GM18502 (cell line): ENCODE data around the gene MLST8.

ENCODE experiments used
- ATAC-seq: cut with Tn5 transposase; IDR thresholded peaks from one replicate; pipeline ENCODE4 v1.9.1; 2021; ENCODE audit warnings: mild to moderate bottlenecking; ENCODE audit not compliant: unreplicated experiment, poor library complexity

MLST8 gene

GRCh38 chr16:2172688-2173335 is 32.4 kb upstream of the MLST8 start:
- no peak for ATAC-seq

GRCh38 chr16:2173366-2173765 is 31.9 kb upstream of the MLST8 start:
- no peak for ATAC-seq

GRCh38 chr16:2173916-2174315 is 31.3 kb upstream of the MLST8 start:
- no peak for ATAC-seq

GRCh38 chr16:2174396-2175131 is 30.7 kb upstream of the MLST8 start:
- no peak for ATAC-seq

- no peak for ATAC-seq
These were observed 29.8 kb upstream of the MLST8 start for GRCh38 chr16:2175454-2175853.

GRCh38 chr16:2176047-2176446 is 29.2 kb upstream of the MLST8 start:
- no peak for ATAC-seq

- no peak for ATAC-seq
These were observed 28.2 kb upstream of the MLST8 start for GRCh38 chr16:2177101-2177500.

- no peak for ATAC-seq
These were observed 27.7 kb upstream of the MLST8 start for GRCh38 chr16:2177561-2177960.

GRCh38 chr16:2178321-2179106 is 26.7 kb upstream of the MLST8 start:
- ATAC-seq, result no peak

- ATAC-seq, result no peak
These were observed 26.1 kb upstream of the MLST8 start for GRCh38 chr16:2179107-2179501.

GRCh38 chr16:2179576-2179975 is 25.7 kb upstream of the MLST8 start:
- ATAC-seq, result no peak

GRCh38 chr16:2180461-2180860 is 24.8 kb upstream of the MLST8 start:
- no peak for ATAC-seq

- ATAC-seq, result no peak
These were observed 24.0 kb upstream of the MLST8 start for GRCh38 chr16:2180962-2181923.

GRCh38 chr16:2181952-2182351 is 23.3 kb upstream of the MLST8 start:
- no peak for ATAC-seq

GRCh38 chr16:2183671-2184070 is 21.6 kb upstream of the MLST8 start:
- no peak for ATAC-seq

- no peak for ATAC-seq
These were observed 20.9 kb upstream of the MLST8 start for GRCh38 chr16:2184346-2184745.

- ATAC-seq, result no peak
These were observed 20.3 kb upstream of the MLST8 start for GRCh38 chr16:2184962-2185361.

- ATAC-seq, result no peak
These were observed 19.2 kb upstream of the MLST8 start for GRCh38 chr16:2186064-2186463.

- ATAC-seq, result no peak
These were observed 18.7 kb upstream of the MLST8 start for GRCh38 chr16:2186505-2186904.

GRCh38 chr16:2187212-2187611 is 18.0 kb upstream of the MLST8 start:
- no peak for ATAC-seq
